Measurements from ENCODE around the gene NCKIPSD.
"Not testable (repeated sequence)": the region's sequence is repeated elsewhere in the genome, so short reads cannot be mapped to it uniquely, and the experiment has no call there.

The NCKIPSD gene

GRCh38 chr3:48685603-48686511 lies at the start of gene NCKIPSD:
Gene NCKIPSD, minus strand, starts transcription at chr3:48685915. Its CDS starts 108 bp downstream, at chr3:48685807.
- H3K36me3 ChIP-seq (ENCODE audit: control insufficient read depth, insufficient read depth, low read length) = peaks cover 61% of the 10 kb centered on the region
- peak within 1 kb of the TSS; percentile 99 for H3K4me3 ChIP-seq (ENCODE audit: low read depth, low read length)
- no peaks in the 10 kb centered on the region for H3K9me3 ChIP-seq (ENCODE audit: control insufficient read depth, insufficient read depth, low read depth, low read length)
- H3K9ac ChIP-seq (ENCODE audit: low read length) = peak within 1 kb of the TSS; percentile 96
- peak within 1 kb of the TSS; percentile 76 for H3K27ac ChIP-seq (ENCODE audit: low read depth, low read length)
- peaks cover 9% of the 10 kb centered on the region for H3K4me1 ChIP-seq (ENCODE audit: control insufficient read depth, insufficient read depth, low read length)
- H3K27me3 ChIP-seq (ENCODE audit: control insufficient read depth, insufficient read depth, low read length) = no peaks in the 10 kb centered on the region

GRCh38 chr3:48735075-48735767 lies 49.5 kb upstream of the NCKIPSD start:
- H3K9me3 ChIP-seq (ENCODE audit: control insufficient read depth, insufficient read depth, low read depth, low read length); H3K9ac ChIP-seq (ENCODE audit: low read length); H3K36me3 ChIP-seq (ENCODE audit: control insufficient read depth, insufficient read depth, low read length); H3K4me1 ChIP-seq (ENCODE audit: control insufficient read depth, insufficient read depth, low read length); H3K27me3 ChIP-seq (ENCODE audit: control insufficient read depth, insufficient read depth, low read length); H3K4me3 ChIP-seq (ENCODE audit: low read depth, low read length); H3K27ac ChIP-seq (ENCODE audit: low read depth, low read length): not testable (repeated sequence)

DNA sequence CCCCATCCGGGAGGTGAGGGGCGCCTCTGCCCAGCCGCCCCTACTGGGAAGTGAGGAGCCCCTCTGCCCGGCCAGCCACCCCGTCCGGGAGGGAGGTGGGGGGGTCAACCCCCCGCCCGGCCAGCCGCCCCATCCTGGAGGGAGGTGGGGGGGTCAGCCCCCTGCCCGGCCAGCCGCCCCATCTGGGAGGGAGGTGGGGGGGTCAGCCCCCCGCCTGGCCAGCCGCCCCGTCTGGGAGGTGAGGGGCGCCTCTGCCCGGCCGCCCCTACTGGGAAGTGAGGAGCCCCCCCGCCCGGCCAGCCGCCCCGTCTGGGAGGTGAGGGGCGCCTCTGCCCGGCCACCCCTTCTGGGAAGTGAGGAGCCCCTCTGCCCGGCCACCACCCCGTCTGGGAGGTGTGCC lies 48.8 kb upstream of the NCKIPSD start:
- H3K9ac ChIP-seq (ENCODE audit: low read length); H3K36me3 ChIP-seq (ENCODE audit: control insufficient read depth, insufficient read depth, low read length); H3K27ac ChIP-seq (ENCODE audit: low read depth, low read length); H3K27me3 ChIP-seq (ENCODE audit: control insufficient read depth, insufficient read depth, low read length); H3K4me3 ChIP-seq (ENCODE audit: low read depth, low read length); H3K9me3 ChIP-seq (ENCODE audit: control insufficient read depth, insufficient read depth, low read depth, low read length); H3K4me1 ChIP-seq (ENCODE audit: control insufficient read depth, insufficient read depth, low read length): not testable (repeated sequence)

DNA sequence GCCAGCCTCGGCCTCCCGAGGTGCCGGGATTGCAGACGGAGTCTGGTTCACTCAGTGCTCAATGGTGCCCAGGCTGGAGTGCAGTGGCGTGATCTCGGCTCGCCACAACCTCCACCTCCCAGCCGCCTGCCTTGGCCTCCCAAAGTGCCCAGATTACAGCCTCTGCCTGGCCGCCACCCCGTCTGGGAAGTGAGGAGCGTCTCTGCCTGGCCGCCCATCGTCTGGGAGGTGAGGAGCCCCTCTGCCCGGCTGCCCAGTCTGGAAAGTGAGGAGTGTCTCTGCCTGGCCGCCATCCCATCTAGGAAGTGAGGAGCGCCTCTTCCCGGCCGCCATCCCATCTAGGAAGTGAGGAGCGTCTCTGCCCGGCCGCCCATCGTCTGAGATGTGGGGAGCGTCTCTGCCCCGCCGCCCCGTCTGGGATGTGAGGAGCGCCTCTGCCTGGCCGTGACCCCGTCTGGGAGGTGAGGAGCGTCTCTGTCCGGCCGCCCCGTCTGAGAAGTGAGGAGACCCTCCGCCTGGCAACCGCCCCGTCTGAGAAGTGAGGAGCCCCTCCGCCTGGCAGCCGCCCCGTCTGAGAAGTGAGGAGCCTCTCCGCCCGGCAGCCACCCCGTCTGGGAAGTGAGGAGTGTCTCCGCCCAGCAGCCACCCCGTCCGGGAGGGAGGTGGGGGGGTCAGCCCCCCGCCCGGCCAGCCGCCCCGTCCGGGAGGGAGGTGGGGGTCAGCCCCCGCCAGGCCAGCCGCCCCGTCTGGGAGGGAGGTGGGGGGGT lies 48.2 kb upstream of the NCKIPSD start:
- not testable (repeated sequence) for H3K27me3 ChIP-seq (ENCODE audit: control insufficient read depth, insufficient read depth, low read length); H3K27ac ChIP-seq (ENCODE audit: low read depth, low read length); H3K4me1 ChIP-seq (ENCODE audit: control insufficient read depth, insufficient read depth, low read length); H3K36me3 ChIP-seq (ENCODE audit: control insufficient read depth, insufficient read depth, low read length); H3K4me3 ChIP-seq (ENCODE audit: low read depth, low read length); H3K9me3 ChIP-seq (ENCODE audit: control insufficient read depth, insufficient read depth, low read depth, low read length); H3K9ac ChIP-seq (ENCODE audit: low read length)

DNA sequence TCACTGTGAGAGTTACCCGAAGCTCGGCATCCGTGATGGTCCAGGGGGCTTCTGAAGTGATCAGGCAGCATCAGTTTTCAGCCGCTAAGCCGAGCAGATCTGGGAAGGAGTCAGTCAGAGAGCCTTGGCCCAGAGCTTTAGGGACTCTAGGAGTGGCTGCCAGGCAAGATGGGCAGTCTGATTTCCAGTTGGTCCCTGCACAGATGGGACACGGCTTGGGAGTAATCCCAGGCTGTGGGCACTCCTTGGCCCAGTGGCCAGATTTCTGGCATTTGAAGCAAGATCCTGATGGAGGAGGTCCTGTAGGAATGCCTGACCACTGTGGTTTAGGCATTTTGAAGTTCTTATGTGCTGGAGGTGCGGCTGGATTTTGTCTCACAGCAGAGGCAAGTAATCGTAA lies 41.8 kb upstream of the NCKIPSD start:
- H3K9ac ChIP-seq (ENCODE audit: low read length) = no peak overlapping the region
- no peak overlapping the region for H3K4me3 ChIP-seq (ENCODE audit: low read depth, low read length)
- H3K27me3 ChIP-seq (ENCODE audit: control insufficient read depth, insufficient read depth, low read length) = no peaks in the 10 kb centered on the region
- H3K36me3 ChIP-seq (ENCODE audit: control insufficient read depth, insufficient read depth, low read length) = no peaks in the 10 kb centered on the region
- no peaks in the 10 kb centered on the region for H3K4me1 ChIP-seq (ENCODE audit: control insufficient read depth, insufficient read depth, low read length)
- peaks cover 5% of the 10 kb centered on the region; the same call in 1 of the 2 replicates for H3K9me3 ChIP-seq (ENCODE audit: control insufficient read depth, insufficient read depth, low read depth, low read length)
- H3K27ac ChIP-seq (ENCODE audit: low read depth, low read length) = no peak overlapping the region

- H3K27me3 ChIP-seq (ENCODE audit: control insufficient read depth, insufficient read depth, low read length); H3K36me3 ChIP-seq (ENCODE audit: control insufficient read depth, insufficient read depth, low read length); H3K27ac ChIP-seq (ENCODE audit: low read depth, low read length); H3K4me1 ChIP-seq (ENCODE audit: control insufficient read depth, insufficient read depth, low read length); H3K9ac ChIP-seq (ENCODE audit: low read length); H3K4me3 ChIP-seq (ENCODE audit: low read depth, low read length); H3K9me3 ChIP-seq (ENCODE audit: control insufficient read depth, insufficient read depth, low read depth, low read length): not testable (repeated sequence)
These were observed 39.6 kb upstream of the NCKIPSD start for GRCh38 chr3:48725185-48725855.

DNA sequence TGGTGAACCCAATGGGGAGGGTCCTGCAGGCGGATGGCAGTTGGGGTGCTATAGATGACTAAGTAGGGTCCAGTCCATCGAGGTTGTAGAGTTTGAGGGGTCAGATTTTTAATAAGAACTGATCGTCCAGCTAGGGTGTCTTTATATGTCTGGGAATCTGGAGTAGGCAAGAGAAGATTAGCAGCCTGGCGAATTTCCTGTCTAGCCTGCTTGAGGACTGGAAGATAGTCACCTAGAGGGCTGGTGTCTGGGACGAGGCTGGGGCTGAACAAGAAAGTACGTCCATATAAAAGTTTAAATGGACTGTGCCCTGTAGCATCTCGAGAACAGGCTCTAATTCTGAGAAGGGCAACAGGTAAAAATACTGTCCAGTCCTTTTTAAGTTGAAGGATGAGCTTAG lies 38.0 kb upstream of the NCKIPSD start:
- Histone ChIP-seq H3K36me3 (ENCODE audit: control insufficient read depth, insufficient read depth, low read length) (no peaks in the 10 kb centered on the region), H3K9me3 (ENCODE audit: control insufficient read depth, insufficient read depth, low read depth, low read length) (peaks cover 5% of the 10 kb centered on the region; the same call in 1 of the 2 replicates), H3K4me1 (ENCODE audit: control insufficient read depth, insufficient read depth, low read length) (no peaks in the 10 kb centered on the region), H3K4me3 (ENCODE audit: low read depth, low read length) (no peak overlapping the region), H3K27me3 (ENCODE audit: control insufficient read depth, insufficient read depth, low read length) (no peaks in the 10 kb centered on the region), H3K27ac (ENCODE audit: low read depth, low read length) (no peak overlapping the region), H3K9ac (ENCODE audit: low read length) (no peak overlapping the region)

- H3K9ac ChIP-seq (ENCODE audit: low read length); H3K27ac ChIP-seq (ENCODE audit: low read depth, low read length); H3K4me1 ChIP-seq (ENCODE audit: control insufficient read depth, insufficient read depth, low read length); H3K9me3 ChIP-seq (ENCODE audit: control insufficient read depth, insufficient read depth, low read depth, low read length); H3K4me3 ChIP-seq (ENCODE audit: low read depth, low read length); H3K36me3 ChIP-seq (ENCODE audit: control insufficient read depth, insufficient read depth, low read length); H3K27me3 ChIP-seq (ENCODE audit: control insufficient read depth, insufficient read depth, low read length): not testable (repeated sequence)
These were observed 37.6 kb upstream of the NCKIPSD start for GRCh38 chr3:48723293-48723692.

GRCh38 chr3:48716982-48717746 lies 31.4 kb upstream of the NCKIPSD start, which contains the start of gene IP6K2:
Gene IP6K2, minus strand, starts transcription at chr3:48717221. Its CDS starts 21,930 bp downstream, at chr3:48695291.
- Histone ChIP-seq H3K27me3 (ENCODE audit: control insufficient read depth, insufficient read depth, low read length) (no peaks in the 10 kb centered on the region), H3K27ac (ENCODE audit: low read depth, low read length) (peak within 1 kb of the TSS; percentile 96), H3K9me3 (ENCODE audit: control insufficient read depth, insufficient read depth, low read depth, low read length) (no peaks in the 10 kb centered on the region), H3K4me1 (ENCODE audit: control insufficient read depth, insufficient read depth, low read length) (peaks cover 14% of the 10 kb centered on the region), H3K9ac (ENCODE audit: low read length) (peak within 1 kb of the TSS; percentile 97), H3K36me3 (ENCODE audit: control insufficient read depth, insufficient read depth, low read length) (peaks cover 33% of the 10 kb centered on the region), H3K4me3 (ENCODE audit: low read depth, low read length) (peak within 1 kb of the TSS; percentile 94)

- H3K27ac ChIP-seq (ENCODE audit: low read depth, low read length) = peak overlapping the region; percentile 96
- H3K27me3 ChIP-seq (ENCODE audit: control insufficient read depth, insufficient read depth, low read length) = no peaks in the 10 kb centered on the region
- H3K9me3 ChIP-seq (ENCODE audit: control insufficient read depth, insufficient read depth, low read depth, low read length) = no peaks in the 10 kb centered on the region
- peak overlapping the region; percentile 94 for H3K4me3 ChIP-seq (ENCODE audit: low read depth, low read length)
- peak overlapping the region; percentile 97 for H3K9ac ChIP-seq (ENCODE audit: low read length)
- H3K36me3 ChIP-seq (ENCODE audit: control insufficient read depth, insufficient read depth, low read length) = peaks cover 38% of the 10 kb centered on the region
- H3K4me1 ChIP-seq (ENCODE audit: control insufficient read depth, insufficient read depth, low read length) = peaks cover 14% of the 10 kb centered on the region
These were observed 30.8 kb upstream of the NCKIPSD start for GRCh38 chr3:48716508-48716981.
